Loucy (cell line): ENCODE results near the gene TTC27.

Experiments
- EZH2phosphoT487 ChIP-seq: fragments of 200-600 bp; IDR thresholded peaks from 2 replicates; pipeline ENCODE4 v1.6.1; 2018; ENCODE audit warnings: antibody characterized with exemption, mild to moderate bottlenecking, moderate library complexity, borderline replicate concordance
- TF ChIP-seq, protein P1 (sequence below): fragments of 200-600 bp; sonication (generic); conservative IDR thresholded peaks from 2 replicates; pipeline ENCODE4 v1.5.1; 2014; ENCODE audit warnings: mild to moderate bottlenecking, antibody characterized with exemption, low read length

GRCh38 chr2:32760628-32761027 lies 132.8 kb downstream of the TTC27 start:
- TF ChIP-seq, protein P1, sequence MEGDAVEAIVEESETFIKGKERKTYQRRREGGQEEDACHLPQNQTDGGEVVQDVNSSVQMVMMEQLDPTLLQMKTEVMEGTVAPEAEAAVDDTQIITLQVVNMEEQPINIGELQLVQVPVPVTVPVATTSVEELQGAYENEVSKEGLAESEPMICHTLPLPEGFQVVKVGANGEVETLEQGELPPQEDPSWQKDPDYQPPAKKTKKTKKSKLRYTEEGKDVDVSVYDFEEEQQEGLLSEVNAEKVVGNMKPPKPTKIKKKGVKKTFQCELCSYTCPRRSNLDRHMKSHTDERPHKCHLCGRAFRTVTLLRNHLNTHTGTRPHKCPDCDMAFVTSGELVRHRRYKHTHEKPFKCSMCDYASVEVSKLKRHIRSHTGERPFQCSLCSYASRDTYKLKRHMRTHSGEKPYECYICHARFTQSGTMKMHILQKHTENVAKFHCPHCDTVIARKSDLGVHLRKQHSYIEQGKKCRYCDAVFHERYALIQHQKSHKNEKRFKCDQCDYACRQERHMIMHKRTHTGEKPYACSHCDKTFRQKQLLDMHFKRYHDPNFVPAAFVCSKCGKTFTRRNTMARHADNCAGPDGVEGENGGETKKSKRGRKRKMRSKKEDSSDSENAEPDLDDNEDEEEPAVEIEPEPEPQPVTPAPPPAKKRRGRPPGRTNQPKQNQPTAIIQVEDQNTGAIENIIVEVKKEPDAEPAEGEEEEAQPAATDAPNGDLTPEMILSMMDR = no peak
- no peak for TF ChIP-seq EZH2phosphoT487
